DND-41 (cell line): Measurements from ENCODE around the gene FEZ2.

Experiments
- ATAC-seq: fragments of 200-7000 bp; cut with Tn5 transposase; 3 replicates; pipeline ENCODE4 v1.9.1; 2021; ENCODE audit warnings: low read depth; ENCODE audit not compliant: insufficient read depth
- DNase-seq: peaks from one replicate; pipeline ENCODE4 v3.0.0-alpha.2; 2020
- H2AFZ ChIP-seq: 2 replicates; pipeline ENCODE4 v1.6.0; 2012; ENCODE audit warnings: low read depth, low read length
- H3K27ac ChIP-seq: 2 replicates; pipeline ENCODE4 v1.5.1; 2012; ENCODE audit warnings: low read length, inconsistent platforms
- H3K27me3 ChIP-seq: fragments of 200-600 bp; sonication (generic); 2 replicates; pipeline ENCODE4 v1.6.0; 2012; ENCODE audit warnings: low read length, mild to moderate bottlenecking, inconsistent platforms; ENCODE audit not compliant: insufficient read depth, poor library complexity
- H3K36me3 ChIP-seq: 2 replicates; pipeline ENCODE4 v1.5.1; 2012; ENCODE audit warnings: low read length, inconsistent platforms; ENCODE audit not compliant: insufficient read depth
- H3K4me1 ChIP-seq: 2 replicates; pipeline ENCODE4 v1.5.1; 2012; ENCODE audit warnings: mild to moderate bottlenecking, low read length; ENCODE audit not compliant: insufficient read depth
- H3K4me2 ChIP-seq: 2 replicates; pipeline ENCODE4 v1.6.0; 2012; ENCODE audit warnings: mild to moderate bottlenecking, moderate library complexity, low read length, inconsistent platforms; ENCODE audit not compliant: insufficient read depth
- H3K4me3 ChIP-seq, 2 experiments: fragments of 200-600 bp in 1 of 2; shearing (Covaris generic) in 1 of 2; 2 replicates each; pipeline ENCODE4 v1.5.1; 2012 to 2016; ENCODE audit warnings: inconsistent platforms in 2 of 2, low read length in 2 of 2, mild to moderate bottlenecking in 2 of 2, low read depth in 1 of 2, moderate library complexity in 1 of 2
- H3K79me2 ChIP-seq: 2 replicates; pipeline ENCODE4 v1.6.0; 2012; ENCODE audit warnings: low read length, inconsistent platforms; ENCODE audit not compliant: insufficient read depth
- H3K9ac ChIP-seq: 2 replicates; pipeline ENCODE4 v1.6.0; 2012; ENCODE audit warnings: low read depth, mild to moderate bottlenecking, inconsistent platforms, low read length, moderate library complexity
- H3K9me3 ChIP-seq: 2 replicates; pipeline ENCODE4 v1.5.1; 2012; ENCODE audit warnings: low read length, moderate library complexity, mild to moderate bottlenecking, inconsistent platforms; ENCODE audit not compliant: insufficient read depth, severe bottlenecking
- H4K20me1 ChIP-seq: 2 replicates; pipeline ENCODE4 v1.6.0; 2012; ENCODE audit warnings: low read length; ENCODE audit not compliant: insufficient read depth
- CTCF ChIP-seq: IDR thresholded peaks from 2 replicates; pipeline ENCODE4 v1.5.1; 2012; ENCODE audit warnings: borderline replicate concordance, low read length, moderate library complexity, mild to moderate bottlenecking; ENCODE audit not compliant: poor library complexity, severe bottlenecking; ENCODE audit errors: extremely low read depth
- EZH2 ChIP-seq: IDR thresholded peaks from 3 replicates; pipeline ENCODE4 v1.6.1; 2012; ENCODE audit warnings: borderline replicate concordance, low read depth, mild to moderate bottlenecking, moderate library complexity, low read length, inconsistent platforms; ENCODE audit not compliant: severe bottlenecking

Gene FEZ2

GRCh38 chr2:36547906-36548305 lies 50.1 kb downstream of the FEZ2 start:
- Histone ChIP-seq H3K79me2 (no peaks in the 10 kb centered on the region), H3K36me3 (peaks cover 23% of the 10 kb centered on the region; the same call in 1 of the 2 replicates), H2AFZ (no peak overlapping the region), H3K9ac (no peak overlapping the region), H3K27me3 (no peaks in the 10 kb centered on the region), H3K9me3 (no peaks in the 10 kb centered on the region), H3K4me3 (no peak overlapping the region), H3K4me2 (no peak overlapping the region), H3K4me1 (no peaks in the 10 kb centered on the region), H3K27ac (no peak overlapping the region), H4K20me1 (no peaks in the 10 kb centered on the region)
- ATAC-seq: no peak
- TF ChIP-seq CTCF: no peak
- no peak for TF ChIP-seq EZH2
- no peak for DNase-seq

- Histone ChIP-seq H3K4me2 (no peak overlapping the region), H3K9me3 (no peaks in the 10 kb centered on the region), H3K27me3 (no peaks in the 10 kb centered on the region), H3K9ac (no peak overlapping the region), H4K20me1 (no peaks in the 10 kb centered on the region), H3K79me2 (no peaks in the 10 kb centered on the region), H3K27ac (no peak overlapping the region), H3K36me3 (peaks cover 6% of the 10 kb centered on the region; the same call in 1 of the 2 replicates), H3K4me3 (no peak overlapping the region), H3K4me1 (no peaks in the 10 kb centered on the region), H2AFZ (no peak overlapping the region)
- no peak for DNase-seq
- TF ChIP-seq CTCF (no peak), EZH2 (no peak)
- ATAC-seq: no peak
These were observed 52.0 kb downstream of the FEZ2 start for GRCh38 chr2:36545871-36546416.

- H3K4me1 ChIP-seq: no peaks in the 10 kb centered on the region
- H3K4me2 ChIP-seq: no peak overlapping the region
- no peaks in the 10 kb centered on the region for H3K9me3 ChIP-seq
- DNase-seq: no peak
- no peak overlapping the region for H3K9ac ChIP-seq
- no peaks in the 10 kb centered on the region for H4K20me1 ChIP-seq
- H3K27ac ChIP-seq: no peak overlapping the region
- H3K36me3 ChIP-seq: 0 out of 2 replicates have a peak, but pooled peaks cover under 1% of the 10 kb centered on the region
- ATAC-seq: no peak
- H3K4me3 ChIP-seq: no peak overlapping the region
- no peak for TF ChIP-seq CTCF
- TF ChIP-seq EZH2: no peak
- no peaks in the 10 kb centered on the region for H3K79me2 ChIP-seq
- no peak overlapping the region for H2AFZ ChIP-seq
- H3K27me3 ChIP-seq: no peaks in the 10 kb centered on the region
These were observed 53.2 kb downstream of the FEZ2 start for GRCh38 chr2:36544638-36545338.
